ENCODE data around the gene FAM111A.

DNA sequence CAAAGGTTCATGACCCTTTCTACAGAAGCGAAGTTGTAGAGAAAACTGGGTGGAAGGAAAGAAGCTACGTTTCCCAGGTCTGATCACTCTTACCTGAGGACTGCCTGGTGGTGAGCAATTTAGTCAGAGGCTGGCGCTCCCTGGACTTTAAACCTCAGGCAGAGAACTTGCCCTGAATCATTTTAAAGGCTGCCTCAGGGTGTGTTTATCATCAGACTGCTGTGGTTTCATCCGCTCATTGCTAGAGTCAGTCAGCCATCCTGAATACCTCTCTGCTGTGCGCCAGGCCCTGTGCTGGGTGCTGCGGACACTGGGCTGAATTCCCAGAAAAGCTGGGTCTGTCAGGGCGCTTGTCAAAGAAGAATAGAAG lies 32.0 kb downstream of the FAM111A start:
- TF ChIP-seq, protein P1, sequence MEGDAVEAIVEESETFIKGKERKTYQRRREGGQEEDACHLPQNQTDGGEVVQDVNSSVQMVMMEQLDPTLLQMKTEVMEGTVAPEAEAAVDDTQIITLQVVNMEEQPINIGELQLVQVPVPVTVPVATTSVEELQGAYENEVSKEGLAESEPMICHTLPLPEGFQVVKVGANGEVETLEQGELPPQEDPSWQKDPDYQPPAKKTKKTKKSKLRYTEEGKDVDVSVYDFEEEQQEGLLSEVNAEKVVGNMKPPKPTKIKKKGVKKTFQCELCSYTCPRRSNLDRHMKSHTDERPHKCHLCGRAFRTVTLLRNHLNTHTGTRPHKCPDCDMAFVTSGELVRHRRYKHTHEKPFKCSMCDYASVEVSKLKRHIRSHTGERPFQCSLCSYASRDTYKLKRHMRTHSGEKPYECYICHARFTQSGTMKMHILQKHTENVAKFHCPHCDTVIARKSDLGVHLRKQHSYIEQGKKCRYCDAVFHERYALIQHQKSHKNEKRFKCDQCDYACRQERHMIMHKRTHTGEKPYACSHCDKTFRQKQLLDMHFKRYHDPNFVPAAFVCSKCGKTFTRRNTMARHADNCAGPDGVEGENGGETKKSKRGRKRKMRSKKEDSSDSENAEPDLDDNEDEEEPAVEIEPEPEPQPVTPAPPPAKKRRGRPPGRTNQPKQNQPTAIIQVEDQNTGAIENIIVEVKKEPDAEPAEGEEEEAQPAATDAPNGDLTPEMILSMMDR (IDR thresholded peaks at IDR 0.05), result no peak
- no peak for TF ChIP-seq POLR2AphosphoS5 (IDR thresholded peaks at IDR 0.05; ENCODE audit: low read depth, low read length)
- TF ChIP-seq, protein P2, sequence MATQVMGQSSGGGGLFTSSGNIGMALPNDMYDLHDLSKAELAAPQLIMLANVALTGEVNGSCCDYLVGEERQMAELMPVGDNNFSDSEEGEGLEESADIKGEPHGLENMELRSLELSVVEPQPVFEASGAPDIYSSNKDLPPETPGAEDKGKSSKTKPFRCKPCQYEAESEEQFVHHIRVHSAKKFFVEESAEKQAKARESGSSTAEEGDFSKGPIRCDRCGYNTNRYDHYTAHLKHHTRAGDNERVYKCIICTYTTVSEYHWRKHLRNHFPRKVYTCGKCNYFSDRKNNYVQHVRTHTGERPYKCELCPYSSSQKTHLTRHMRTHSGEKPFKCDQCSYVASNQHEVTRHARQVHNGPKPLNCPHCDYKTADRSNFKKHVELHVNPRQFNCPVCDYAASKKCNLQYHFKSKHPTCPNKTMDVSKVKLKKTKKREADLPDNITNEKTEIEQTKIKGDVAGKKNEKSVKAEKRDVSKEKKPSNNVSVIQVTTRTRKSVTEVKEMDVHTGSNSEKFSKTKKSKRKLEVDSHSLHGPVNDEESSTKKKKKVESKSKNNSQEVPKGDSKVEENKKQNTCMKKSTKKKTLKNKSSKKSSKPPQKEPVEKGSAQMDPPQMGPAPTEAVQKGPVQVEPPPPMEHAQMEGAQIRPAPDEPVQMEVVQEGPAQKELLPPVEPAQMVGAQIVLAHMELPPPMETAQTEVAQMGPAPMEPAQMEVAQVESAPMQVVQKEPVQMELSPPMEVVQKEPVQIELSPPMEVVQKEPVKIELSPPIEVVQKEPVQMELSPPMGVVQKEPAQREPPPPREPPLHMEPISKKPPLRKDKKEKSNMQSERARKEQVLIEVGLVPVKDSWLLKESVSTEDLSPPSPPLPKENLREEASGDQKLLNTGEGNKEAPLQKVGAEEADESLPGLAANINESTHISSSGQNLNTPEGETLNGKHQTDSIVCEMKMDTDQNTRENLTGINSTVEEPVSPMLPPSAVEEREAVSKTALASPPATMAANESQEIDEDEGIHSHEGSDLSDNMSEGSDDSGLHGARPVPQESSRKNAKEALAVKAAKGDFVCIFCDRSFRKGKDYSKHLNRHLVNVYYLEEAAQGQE (IDR thresholded peaks at IDR 0.05; ENCODE audit: insufficient read depth in 1 of 2, low read depth in 2 of 2, low read length in 1 of 2), result no peak
- no peak for TF ChIP-seq SIN3A (IDR thresholded peaks at IDR 0.05; ENCODE audit: borderline replicate concordance, insufficient read depth, low read depth, low read length)
- TF ChIP-seq TCF7L2 (IDR thresholded peaks at IDR 0.05; ENCODE audit: low read depth, low read length), result no peak

All from Panc1 (cell line).